Ascending aorta (tissue), 2 donors: ENCODE measurements around the gene TRAF6. TPM values are rescaled to one million over a fixed set of nuclear protein-coding genes. Genes with fewer than 3 reads are reported as not detected.

ENCODE experiments used
- DNase-seq, 2 donors: peaks; one replicate each; pipeline ENCODE4 v3.0.0-alpha.2; 2019; ENCODE audit warnings: low spot score in 2 of 2
- H3K27ac ChIP-seq, 2 donors: fragments of 200-600 bp; sonication (generic); one replicate each; pipeline ENCODE4 v1.5.1; 2016 to 2017; ENCODE audit warnings: mild to moderate bottlenecking in 1 of 2
- H3K27me3 ChIP-seq: fragments of 200-600 bp; sonication (generic); one replicate; pipeline ENCODE4 v1.5.1; 2017
- H3K36me3 ChIP-seq, 2 donors: fragments of 200-600 bp; sonication (generic); one replicate each; pipeline ENCODE4 v1.5.1; 2016
- H3K4me1 ChIP-seq, 2 donors: fragments of 200-600 bp; sonication (generic); one replicate each; pipeline ENCODE4 v1.5.1; 2016 to 2017; ENCODE audit warnings: mild to moderate bottlenecking in 1 of 2
- H3K4me3 ChIP-seq, 2 donors: fragments of 200-600 bp; sonication (generic); one replicate each; pipeline ENCODE4 v1.5.1; 2016 to 2017; ENCODE audit warnings: mild to moderate bottlenecking in 1 of 2
- H3K9me3 ChIP-seq, 2 donors: fragments of 200-600 bp; sonication (generic); one replicate each; pipeline ENCODE4 v1.5.1; 2016
- intact Hi-C: fragments of 100-400 bp; cut with DNase I; formaldehyde crosslinking; loops from one replicate; pipeline ENCODE4 v1.15.1; 2023
- total RNA-seq: library from RNA; depleted of rRNA; stranded (reverse); fragments of >200 nt; gene quantifications from one replicate; pipeline ENCODE4 v1.1.0, GENCODE V29; 2016
- TF ChIP-seq, protein P1 (sequence below), 3 experiments: fragments of 200-600 bp in 2 of 3; fragments of 450-650 bp in 1 of 3; sonication (generic) in 2 of 3; IDR thresholded peaks; one replicate each; pipeline ENCODE4 v1.5.1; 2016 to 2019; ENCODE audit warnings: antibody characterized with exemption in 3 of 3, mild to moderate bottlenecking in 1 of 3, moderate library complexity in 1 of 3

TRAF6 gene
- total RNA-seq, 1 donor from 2014 or later, result 4.8 TPM

DNA sequence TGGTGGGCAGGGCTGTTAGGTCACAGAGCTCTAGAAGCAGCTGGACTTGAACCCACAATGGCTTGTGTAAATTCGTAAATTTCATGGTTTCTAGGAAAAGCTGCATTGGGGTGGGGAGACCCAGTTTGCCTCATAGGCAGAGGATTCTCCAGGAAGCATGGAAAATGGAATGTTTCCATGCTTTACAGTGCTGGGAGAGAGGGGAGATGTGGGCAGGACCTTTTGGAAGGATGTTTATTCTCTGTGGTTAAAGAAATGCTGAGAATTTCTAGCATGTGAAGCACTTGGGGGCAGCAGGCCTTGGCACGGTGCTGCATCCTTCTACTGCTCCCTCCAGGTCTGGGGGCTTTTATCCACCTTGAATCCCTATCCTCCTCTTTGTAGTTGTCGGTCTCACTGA is 46.3 kb downstream of the TRAF6 start:
- Histone ChIP-seq H3K9me3 (no peaks in the 10 kb centered on the region), H3K4me3 (no peak overlapping the region), H3K27ac (no peak overlapping the region), H3K4me1 (no peaks in the 10 kb centered on the region), H3K27me3 (no peaks in the 10 kb centered on the region), H3K36me3 (no peaks in the 10 kb centered on the region)
- intact Hi-C loops, result no loop called here
- TF ChIP-seq, protein P1, sequence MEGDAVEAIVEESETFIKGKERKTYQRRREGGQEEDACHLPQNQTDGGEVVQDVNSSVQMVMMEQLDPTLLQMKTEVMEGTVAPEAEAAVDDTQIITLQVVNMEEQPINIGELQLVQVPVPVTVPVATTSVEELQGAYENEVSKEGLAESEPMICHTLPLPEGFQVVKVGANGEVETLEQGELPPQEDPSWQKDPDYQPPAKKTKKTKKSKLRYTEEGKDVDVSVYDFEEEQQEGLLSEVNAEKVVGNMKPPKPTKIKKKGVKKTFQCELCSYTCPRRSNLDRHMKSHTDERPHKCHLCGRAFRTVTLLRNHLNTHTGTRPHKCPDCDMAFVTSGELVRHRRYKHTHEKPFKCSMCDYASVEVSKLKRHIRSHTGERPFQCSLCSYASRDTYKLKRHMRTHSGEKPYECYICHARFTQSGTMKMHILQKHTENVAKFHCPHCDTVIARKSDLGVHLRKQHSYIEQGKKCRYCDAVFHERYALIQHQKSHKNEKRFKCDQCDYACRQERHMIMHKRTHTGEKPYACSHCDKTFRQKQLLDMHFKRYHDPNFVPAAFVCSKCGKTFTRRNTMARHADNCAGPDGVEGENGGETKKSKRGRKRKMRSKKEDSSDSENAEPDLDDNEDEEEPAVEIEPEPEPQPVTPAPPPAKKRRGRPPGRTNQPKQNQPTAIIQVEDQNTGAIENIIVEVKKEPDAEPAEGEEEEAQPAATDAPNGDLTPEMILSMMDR (IDR thresholded peaks at IDR 0.05), result no peak
- no peak for DNase-seq

DNA sequence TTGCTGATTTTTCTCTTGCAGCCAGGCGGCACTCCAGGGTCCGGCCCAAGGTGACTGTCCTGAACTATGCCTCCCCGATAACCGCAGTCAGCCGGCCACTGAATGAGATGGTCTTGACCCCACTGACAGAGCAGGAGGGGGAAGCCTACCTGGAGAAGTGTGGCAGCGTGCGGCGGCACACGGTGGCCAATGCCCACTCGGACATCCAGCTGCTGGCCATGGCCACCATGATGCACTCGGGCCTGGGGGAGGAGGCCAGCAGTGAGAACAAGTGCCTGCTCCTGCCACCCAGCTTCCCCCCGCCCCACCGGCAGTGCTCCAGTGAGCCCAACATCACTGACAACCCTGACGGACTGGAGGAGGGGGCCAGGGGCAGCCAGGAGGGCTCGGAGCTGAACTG is 47.8 kb downstream of the TRAF6 start:
- Histone ChIP-seq H3K4me1 (no peaks in the 10 kb centered on the region), H3K9me3 (no peaks in the 10 kb centered on the region), H3K4me3 (no peak overlapping the region), H3K27ac (no peak overlapping the region), H3K27me3 (no peaks in the 10 kb centered on the region), H3K36me3 (no peaks in the 10 kb centered on the region)
- intact Hi-C loops, result no loop called here
- no peak for DNase-seq
- TF ChIP-seq, protein P1 (IDR thresholded peaks at IDR 0.05), result no peak

DNA sequence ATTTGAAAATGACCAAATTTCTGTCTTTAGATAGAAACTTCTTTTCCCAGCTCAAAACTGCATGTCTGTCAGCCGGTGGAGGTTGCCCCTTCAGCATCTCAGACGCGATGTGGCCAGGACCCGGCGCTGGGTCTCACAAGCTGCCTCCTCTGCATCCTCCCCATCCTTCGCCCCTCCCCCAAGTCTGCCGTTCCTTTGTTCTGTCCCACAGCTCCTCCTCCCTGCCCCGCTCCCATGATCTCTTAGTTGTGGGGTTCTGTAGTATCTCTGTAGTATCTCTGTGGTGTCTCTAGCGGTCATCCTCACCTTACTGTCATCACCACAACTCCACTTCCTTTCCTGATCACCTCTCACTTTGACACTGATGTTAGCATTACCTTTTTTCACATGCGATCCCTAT is 49.9 kb downstream of the TRAF6 start:
- DNase-seq, result no peak
- intact Hi-C loops, result no loop called here
- no peaks in the 10 kb centered on the region for H3K27me3 ChIP-seq
- TF ChIP-seq, protein P1 (IDR thresholded peaks at IDR 0.05), result no peak
- no peak overlapping the region for H3K27ac ChIP-seq
- no peaks in the 10 kb centered on the region for H3K9me3 ChIP-seq
- peaks cover 8 to 16% of the 10 kb centered on the region in 2 donors for H3K4me1 ChIP-seq
- no peak overlapping the region for H3K4me3 ChIP-seq
- no peaks in the 10 kb centered on the region for H3K36me3 ChIP-seq

DNA sequence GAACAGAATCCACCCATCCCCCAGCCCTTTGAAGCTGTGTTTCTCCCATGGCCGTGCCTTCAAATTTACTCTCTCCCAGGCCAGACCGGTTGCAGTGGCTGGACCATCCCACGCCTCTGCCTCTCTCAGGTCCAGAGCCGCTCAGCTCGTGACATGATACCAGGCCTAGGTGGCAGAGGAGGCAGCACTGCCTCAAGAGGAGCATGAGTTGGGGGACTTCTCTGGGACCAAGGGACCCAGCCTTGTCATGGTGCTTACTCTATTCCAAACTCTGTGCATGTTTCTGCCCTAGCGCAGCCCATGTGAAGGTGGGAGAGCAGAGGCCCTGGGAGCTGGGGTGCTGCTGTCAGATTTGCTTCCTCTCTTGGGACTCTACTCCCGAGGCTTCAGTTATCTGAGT is 51.0 kb downstream of the TRAF6 start:
- no peak overlapping the region for H3K4me3 ChIP-seq
- TF ChIP-seq, protein P1 (IDR thresholded peaks at IDR 0.05), result no peak
- no peak for DNase-seq
- intact Hi-C loops, result loop anchor here (5.0 kb wide), 1 partner anchor 43 kb away; no protein-coding TSS in a partner anchor
- H3K4me1 ChIP-seq, result peaks cover 14 to 26% of the 10 kb centered on the region in 2 donors
- H3K27me3 ChIP-seq, result no peaks in the 10 kb centered on the region
- H3K27ac ChIP-seq, result no peak overlapping the region
- H3K36me3 ChIP-seq, result no peaks in the 10 kb centered on the region
- H3K9me3 ChIP-seq, result no peaks in the 10 kb centered on the region

DNA sequence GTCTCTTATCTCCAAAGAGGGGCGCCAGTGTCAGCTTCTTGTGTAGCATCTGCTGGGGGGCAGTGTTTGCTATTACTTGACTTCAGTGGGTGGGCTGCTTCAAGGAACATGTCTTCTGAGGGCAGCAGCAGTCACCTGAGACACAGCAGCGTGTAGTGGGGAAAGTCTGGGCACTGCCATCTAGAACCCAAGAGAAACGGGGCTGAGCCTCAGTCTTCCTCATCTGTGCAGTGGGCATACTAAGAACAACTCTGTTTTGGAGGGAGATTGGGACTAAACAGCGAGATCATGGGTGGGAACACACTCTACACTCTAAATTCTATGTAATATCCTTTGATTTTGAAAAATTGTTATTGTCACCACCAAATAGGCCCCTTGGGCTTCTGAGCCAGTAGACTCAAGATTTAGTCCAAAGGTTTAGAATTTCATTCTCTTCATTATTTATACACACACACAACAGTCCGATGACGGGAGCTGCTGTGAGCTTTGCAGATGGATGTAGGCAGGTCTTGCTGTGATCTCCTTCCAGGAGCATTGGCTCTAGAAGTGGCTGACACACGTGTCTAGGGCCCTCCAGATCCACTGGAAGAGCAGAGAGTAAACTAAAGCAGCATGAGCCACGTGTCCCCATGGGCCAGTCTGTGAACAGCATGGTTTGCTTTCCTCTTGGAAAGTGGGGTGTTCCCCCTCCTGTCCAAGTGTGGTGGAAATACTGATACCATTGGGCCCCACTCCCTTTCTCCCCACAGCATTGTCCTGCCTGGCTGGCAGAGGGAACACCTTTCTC is 51.8 kb downstream of the TRAF6 start:
- Histone ChIP-seq H3K4me3 (no peak overlapping the region), H3K9me3 (no peaks in the 10 kb centered on the region), H3K4me1 (peaks cover 14 to 31% of the 10 kb centered on the region in 2 donors), H3K27me3 (no peaks in the 10 kb centered on the region), H3K36me3 (no peaks in the 10 kb centered on the region), H3K27ac (no peak overlapping the region)
- intact Hi-C loops, result loop anchor here (5.0 kb wide), 1 partner anchor 44 kb away; no protein-coding TSS in a partner anchor
- DNase-seq, result no peak
- TF ChIP-seq, protein P1 (IDR thresholded peaks at IDR 0.05), result no peak
